ENCODE measurements around the gene TAX1BP3.

The TAX1BP3 gene

GRCh38 chr17:3695723-3696411, 27.5 kb upstream of the TAX1BP3 start, which contains the start of gene P2RX5:
TSS of gene P2RX5 (minus strand) at chr17:3696155. CDS start at chr17:3696005, 150 bp downstream.
- H3K4me3 ChIP-seq (ENCODE audit: low read depth, low read length): peak within 1 kb of the TSS; percentile 63
- no peaks in the 10 kb centered on the region for H3K9me3 ChIP-seq (ENCODE audit: control insufficient read depth, insufficient read depth, low read length)
- H3K27me3 ChIP-seq (ENCODE audit: control insufficient read depth, insufficient read depth, low read length): peaks cover 25% of the 10 kb centered on the region
- H3K4me1 ChIP-seq (ENCODE audit: control insufficient read depth, insufficient read depth, low read length): no peaks in the 10 kb centered on the region
- no peaks in the 10 kb centered on the region for H3K36me3 ChIP-seq (ENCODE audit: control insufficient read depth, insufficient read depth, low read length)
- no peak within 1 kb of the TSS for H3K9ac ChIP-seq (ENCODE audit: low read depth, low read length)

GRCh38 chr17:3695129-3695722, 26.8 kb upstream of the TAX1BP3 start:
- Histone ChIP-seq H3K4me3 (ENCODE audit: low read depth, low read length) (peak overlapping the region; percentile 63), H3K27me3 (ENCODE audit: control insufficient read depth, insufficient read depth, low read length) (peaks cover 25% of the 10 kb centered on the region), H3K9me3 (ENCODE audit: control insufficient read depth, insufficient read depth, low read length) (no peaks in the 10 kb centered on the region), H3K9ac (ENCODE audit: low read depth, low read length) (no peak overlapping the region), H3K36me3 (ENCODE audit: control insufficient read depth, insufficient read depth, low read length) (no peaks in the 10 kb centered on the region), H3K4me1 (ENCODE audit: control insufficient read depth, insufficient read depth, low read length) (no peaks in the 10 kb centered on the region)

GRCh38 chr17:3693829-3694231, 25.5 kb upstream of the TAX1BP3 start:
- Histone ChIP-seq H3K4me3 (ENCODE audit: low read depth, low read length) (no peak overlapping the region), H3K9ac (ENCODE audit: low read depth, low read length) (no peak overlapping the region), H3K9me3 (ENCODE audit: control insufficient read depth, insufficient read depth, low read length) (no peaks in the 10 kb centered on the region)

DNA sequence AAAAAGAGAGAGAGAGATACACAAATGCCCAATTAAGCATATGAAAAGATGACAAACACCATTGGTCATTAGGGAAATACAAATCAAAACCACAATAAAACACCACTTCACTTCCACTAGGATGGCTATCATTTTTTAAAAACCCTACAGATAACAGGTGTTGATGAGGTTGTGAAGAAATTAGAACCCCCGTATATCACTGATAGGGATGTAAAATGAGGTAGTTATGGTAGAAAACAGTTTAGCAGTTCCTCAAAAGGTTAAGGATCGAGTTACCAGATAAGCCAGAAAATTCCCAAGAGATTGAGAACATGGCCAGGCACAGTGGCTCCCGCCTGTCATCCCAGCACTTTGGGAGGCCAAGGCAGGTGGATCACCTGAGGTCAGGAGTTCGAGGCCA, 24.8 kb upstream of the TAX1BP3 start:
- Histone ChIP-seq H3K9ac (ENCODE audit: low read depth, low read length) (no peak overlapping the region), H3K36me3 (ENCODE audit: control insufficient read depth, insufficient read depth, low read length) (no peaks in the 10 kb centered on the region), H3K4me1 (ENCODE audit: control insufficient read depth, insufficient read depth, low read length) (no peaks in the 10 kb centered on the region), H3K27me3 (ENCODE audit: control insufficient read depth, insufficient read depth, low read length) (peaks cover 21% of the 10 kb centered on the region), H3K9me3 (ENCODE audit: control insufficient read depth, insufficient read depth, low read length) (no peaks in the 10 kb centered on the region), H3K4me3 (ENCODE audit: low read depth, low read length) (no peak overlapping the region)

More at GRCh38 chr17:3693829-3694231, 25.5 kb upstream of the TAX1BP3 start:
- H3K4me1 ChIP-seq (ENCODE audit: control insufficient read depth, insufficient read depth, low read length): no peaks in the 10 kb centered on the region
- no peaks in the 10 kb centered on the region for H3K36me3 ChIP-seq (ENCODE audit: control insufficient read depth, insufficient read depth, low read length)
- peaks cover 25% of the 10 kb centered on the region for H3K27me3 ChIP-seq (ENCODE audit: control insufficient read depth, insufficient read depth, low read length)

DNA sequence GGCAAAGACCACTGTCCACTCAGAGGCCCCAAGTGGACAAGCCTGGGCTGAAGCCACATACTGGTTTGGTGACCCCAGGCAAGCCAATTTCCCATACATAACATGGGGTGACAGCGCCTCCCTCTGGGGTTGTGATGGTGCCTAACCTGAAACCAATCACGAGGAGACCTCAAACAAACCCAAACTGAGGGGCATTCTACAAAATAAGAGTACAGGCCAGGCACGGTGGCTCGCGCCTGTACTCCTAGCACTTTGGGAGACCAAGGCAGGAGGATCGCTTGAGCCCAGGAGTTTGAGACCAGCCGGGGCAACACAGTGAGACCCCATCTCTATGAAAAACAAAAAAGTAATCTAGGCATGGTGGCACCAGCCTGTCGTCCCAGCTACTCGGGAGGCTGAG, 24.0 kb upstream of the TAX1BP3 start:
- no peaks in the 10 kb centered on the region for H3K4me1 ChIP-seq (ENCODE audit: control insufficient read depth, insufficient read depth, low read length)

GRCh38 chr17:3691617-3692067, 23.3 kb upstream of the TAX1BP3 start:
- no peak overlapping the region for H3K4me3 ChIP-seq (ENCODE audit: low read depth, low read length)
- peaks cover 15% of the 10 kb centered on the region for H3K27me3 ChIP-seq (ENCODE audit: control insufficient read depth, insufficient read depth, low read length)
- H3K9me3 ChIP-seq (ENCODE audit: control insufficient read depth, insufficient read depth, low read length): no peaks in the 10 kb centered on the region
- H3K9ac ChIP-seq (ENCODE audit: low read depth, low read length): no peak overlapping the region
- no peaks in the 10 kb centered on the region for H3K4me1 ChIP-seq (ENCODE audit: control insufficient read depth, insufficient read depth, low read length)
- H3K36me3 ChIP-seq (ENCODE audit: control insufficient read depth, insufficient read depth, low read length): no peaks in the 10 kb centered on the region

More for the DNA sequence above, 24.0 kb upstream of the TAX1BP3 start:
- no peak overlapping the region for H3K9ac ChIP-seq (ENCODE audit: low read depth, low read length)
- peaks cover 19% of the 10 kb centered on the region for H3K27me3 ChIP-seq (ENCODE audit: control insufficient read depth, insufficient read depth, low read length)
- H3K36me3 ChIP-seq (ENCODE audit: control insufficient read depth, insufficient read depth, low read length): no peaks in the 10 kb centered on the region
- H3K4me3 ChIP-seq (ENCODE audit: low read depth, low read length): no peak overlapping the region
- H3K9me3 ChIP-seq (ENCODE audit: control insufficient read depth, insufficient read depth, low read length): no peaks in the 10 kb centered on the region

DNA sequence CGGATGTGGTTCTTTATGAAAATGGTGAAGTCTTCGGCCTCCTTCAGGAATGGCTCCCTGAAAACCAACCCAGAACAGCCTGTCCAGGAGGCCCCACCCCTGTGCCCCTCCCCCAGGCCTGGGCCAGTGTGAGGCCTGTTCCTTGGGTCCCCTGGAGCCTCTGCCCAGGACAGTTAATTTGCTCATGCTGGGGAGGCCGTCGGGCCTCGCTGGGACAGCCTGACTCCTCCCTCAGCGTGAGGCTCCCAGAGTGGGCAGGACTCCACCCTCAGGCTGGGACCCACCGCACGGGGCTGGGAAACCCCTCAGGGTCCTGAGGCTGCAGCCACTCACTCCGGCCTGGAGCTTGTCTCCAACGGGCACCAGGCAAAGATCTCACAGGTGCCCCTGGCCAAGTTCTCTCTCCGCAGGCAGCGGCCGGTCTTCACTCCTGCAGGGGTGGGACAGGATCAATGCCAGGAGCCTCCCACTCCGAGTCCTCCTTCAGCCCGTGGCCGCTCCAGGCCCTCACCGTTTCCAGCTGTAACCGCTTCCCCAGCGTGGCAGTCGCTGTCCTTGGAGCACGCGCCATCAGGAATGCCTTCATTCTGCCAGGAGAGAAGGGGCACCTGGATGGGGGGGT, 21.8 kb upstream of the TAX1BP3 start:
- no peak overlapping the region for H3K4me3 ChIP-seq (ENCODE audit: low read depth, low read length)
- peaks cover 9% of the 10 kb centered on the region for H3K27me3 ChIP-seq (ENCODE audit: control insufficient read depth, insufficient read depth, low read length)
- no peaks in the 10 kb centered on the region for H3K9me3 ChIP-seq (ENCODE audit: control insufficient read depth, insufficient read depth, low read length)
- no peaks in the 10 kb centered on the region for H3K4me1 ChIP-seq (ENCODE audit: control insufficient read depth, insufficient read depth, low read length)
- H3K36me3 ChIP-seq (ENCODE audit: control insufficient read depth, insufficient read depth, low read length): no peaks in the 10 kb centered on the region
- no peak overlapping the region for H3K9ac ChIP-seq (ENCODE audit: low read depth, low read length)

- Histone ChIP-seq H3K36me3 (ENCODE audit: control insufficient read depth, insufficient read depth, low read length) (no peaks in the 10 kb centered on the region), H3K9ac (ENCODE audit: low read depth, low read length) (no peak overlapping the region), H3K4me3 (ENCODE audit: low read depth, low read length) (no peak overlapping the region), H3K27me3 (ENCODE audit: control insufficient read depth, insufficient read depth, low read length) (peaks cover 2% of the 10 kb centered on the region), H3K4me1 (ENCODE audit: control insufficient read depth, insufficient read depth, low read length) (no peaks in the 10 kb centered on the region), H3K9me3 (ENCODE audit: control insufficient read depth, insufficient read depth, low read length) (no peaks in the 10 kb centered on the region)
These were observed 21.1 kb upstream of the TAX1BP3 start for GRCh38 chr17:3689262-3690093.

DNA sequence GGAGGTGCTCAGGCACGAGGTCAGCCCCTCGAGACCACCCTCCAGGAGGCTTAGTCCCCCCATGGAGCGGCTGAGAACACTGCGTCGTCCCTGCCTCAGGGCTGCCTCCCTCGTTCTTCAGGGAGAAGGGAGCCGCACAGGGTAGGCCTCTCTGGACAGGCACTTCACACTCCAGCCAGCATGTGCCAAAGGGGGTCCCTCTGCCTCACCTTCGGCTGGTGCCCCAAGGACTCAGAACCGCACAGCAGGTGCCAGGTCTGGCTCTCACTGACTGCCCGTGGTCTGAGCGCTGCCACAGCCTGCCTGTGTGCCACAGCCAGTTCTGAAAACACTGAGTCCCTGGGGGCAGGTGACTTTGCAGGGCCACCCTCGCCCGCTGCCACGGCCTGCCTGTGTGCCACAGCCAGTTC, 20.5 kb upstream of the TAX1BP3 start:
- Histone ChIP-seq H3K27me3 (ENCODE audit: control insufficient read depth, insufficient read depth, low read length) (no peaks in the 10 kb centered on the region), H3K9me3 (ENCODE audit: control insufficient read depth, insufficient read depth, low read length) (no peaks in the 10 kb centered on the region), H3K4me3 (ENCODE audit: low read depth, low read length) (no peak overlapping the region), H3K36me3 (ENCODE audit: control insufficient read depth, insufficient read depth, low read length) (no peaks in the 10 kb centered on the region), H3K4me1 (ENCODE audit: control insufficient read depth, insufficient read depth, low read length) (no peaks in the 10 kb centered on the region), H3K9ac (ENCODE audit: low read depth, low read length) (no peak overlapping the region)

DNA sequence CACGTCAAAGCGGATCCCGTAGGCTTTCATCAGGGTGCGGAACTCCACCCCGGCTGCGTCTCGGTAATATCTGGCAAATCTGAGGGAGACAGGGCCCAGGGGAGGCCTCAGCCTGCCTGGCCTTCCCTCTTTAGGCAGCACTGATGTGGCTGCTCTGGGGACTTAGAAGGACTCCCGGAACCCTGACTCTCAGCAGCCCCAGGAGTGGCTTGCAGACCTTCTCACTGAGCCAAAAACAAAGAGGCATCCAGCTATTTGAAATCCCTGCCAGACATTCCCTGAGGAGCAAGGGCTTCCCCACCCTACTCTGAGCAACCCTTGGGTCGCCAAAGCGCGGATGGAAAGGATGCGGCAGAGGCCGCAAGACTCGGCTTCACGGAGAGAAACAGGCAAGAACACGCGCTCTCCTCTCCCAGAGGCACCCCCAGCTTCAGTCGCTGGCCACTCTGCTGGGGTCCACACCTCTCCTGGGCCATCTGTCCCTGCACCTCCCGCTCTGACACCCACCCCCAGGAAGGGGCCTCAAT, 19.7 kb upstream of the TAX1BP3 start:
- H3K4me3 ChIP-seq (ENCODE audit: low read depth, low read length): no peak overlapping the region
- no peaks in the 10 kb centered on the region for H3K36me3 ChIP-seq (ENCODE audit: control insufficient read depth, insufficient read depth, low read length)
- no peaks in the 10 kb centered on the region for H3K4me1 ChIP-seq (ENCODE audit: control insufficient read depth, insufficient read depth, low read length)
- no peak overlapping the region for H3K9ac ChIP-seq (ENCODE audit: low read depth, low read length)
- no peaks in the 10 kb centered on the region for H3K9me3 ChIP-seq (ENCODE audit: control insufficient read depth, insufficient read depth, low read length)
- H3K27me3 ChIP-seq (ENCODE audit: control insufficient read depth, insufficient read depth, low read length): no peaks in the 10 kb centered on the region

- H3K9ac ChIP-seq (ENCODE audit: low read depth, low read length): no peak overlapping the region
- no peaks in the 10 kb centered on the region for H3K9me3 ChIP-seq (ENCODE audit: control insufficient read depth, insufficient read depth, low read length)
- no peaks in the 10 kb centered on the region for H3K27me3 ChIP-seq (ENCODE audit: control insufficient read depth, insufficient read depth, low read length)
- H3K4me3 ChIP-seq (ENCODE audit: low read depth, low read length): no peak overlapping the region
- H3K4me1 ChIP-seq (ENCODE audit: control insufficient read depth, insufficient read depth, low read length): no peaks in the 10 kb centered on the region
- H3K36me3 ChIP-seq (ENCODE audit: control insufficient read depth, insufficient read depth, low read length): no peaks in the 10 kb centered on the region
These were observed 16.8 kb upstream of the TAX1BP3 start for GRCh38 chr17:3685174-3685573.
